HG02610 (cell line): Measurements from ENCODE around the gene CARD8.
"Not testable (repeated sequence)": the region's sequence is repeated elsewhere in the genome, so short reads cannot be mapped to it uniquely, and the experiment has no call there.

Experiments
- ATAC-seq: cut with Tn5 transposase; IDR thresholded peaks from one replicate; pipeline ENCODE4 v1.9.1; 2021; ENCODE audit warnings: mild to moderate bottlenecking, moderate library complexity; ENCODE audit not compliant: unreplicated experiment

The CARD8 gene, protein sequence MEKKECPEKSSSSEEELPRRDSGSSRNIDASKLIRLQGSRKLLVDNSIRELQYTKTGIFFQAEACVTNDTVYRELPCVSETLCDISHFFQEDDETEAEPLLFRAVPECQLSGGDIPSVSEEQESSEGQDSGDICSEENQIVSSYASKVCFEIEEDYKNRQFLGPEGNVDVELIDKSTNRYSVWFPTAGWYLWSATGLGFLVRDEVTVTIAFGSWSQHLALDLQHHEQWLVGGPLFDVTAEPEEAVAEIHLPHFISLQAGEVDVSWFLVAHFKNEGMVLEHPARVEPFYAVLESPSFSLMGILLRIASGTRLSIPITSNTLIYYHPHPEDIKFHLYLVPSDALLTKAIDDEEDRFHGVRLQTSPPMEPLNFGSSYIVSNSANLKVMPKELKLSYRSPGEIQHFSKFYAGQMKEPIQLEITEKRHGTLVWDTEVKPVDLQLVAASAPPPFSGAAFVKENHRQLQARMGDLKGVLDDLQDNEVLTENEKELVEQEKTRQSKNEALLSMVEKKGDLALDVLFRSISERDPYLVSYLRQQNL

DNA sequence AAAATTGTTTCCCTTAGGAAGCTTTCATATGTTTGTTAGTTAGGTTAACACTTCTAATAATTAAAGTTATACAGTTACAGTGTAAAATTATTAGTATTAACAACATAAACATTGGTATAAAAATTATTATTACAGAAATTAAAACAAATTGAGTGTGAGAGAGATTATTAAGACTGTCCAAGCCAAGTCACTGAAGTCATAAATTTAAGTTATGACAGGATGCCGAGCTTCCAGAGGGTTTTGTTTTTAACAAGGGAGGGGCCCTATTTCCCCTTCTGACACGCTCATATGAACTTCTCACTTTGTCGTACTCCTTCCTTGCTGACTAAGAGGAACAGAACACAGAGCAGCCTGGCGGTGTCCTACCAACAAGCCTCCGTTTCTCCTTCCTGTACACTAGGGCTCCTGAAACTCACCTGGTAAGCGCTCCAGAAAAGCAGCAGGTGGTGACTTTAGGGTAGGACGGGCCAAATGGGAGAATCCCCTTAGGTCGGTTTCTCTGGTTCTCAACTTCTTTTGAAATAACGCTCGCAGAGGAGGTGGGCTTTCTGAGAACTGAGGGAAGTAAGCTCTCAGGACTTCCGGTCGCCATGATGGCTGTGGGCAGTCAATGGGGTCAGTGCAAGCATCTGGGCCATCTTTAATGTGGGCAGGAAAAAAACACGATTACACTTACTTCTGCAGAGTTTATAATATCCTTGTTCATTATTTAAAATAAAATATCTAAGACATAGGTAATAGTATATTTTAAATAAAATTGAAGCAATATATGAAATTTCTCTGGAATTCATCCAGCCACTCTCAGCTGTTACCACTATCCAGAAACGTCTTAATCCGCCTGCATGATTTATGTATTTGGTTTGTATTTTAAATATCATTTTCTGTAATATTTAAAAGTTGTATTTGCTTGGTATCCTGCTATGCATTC, at the start of gene CARD8:
Gene CARD8 (minus strand): TSS at position 537 of the 928 bp plus-strand sequence. CDS start 14,892 bp downstream, outside the sequence.
- peak; percentile 78 for ATAC-seq

DNA sequence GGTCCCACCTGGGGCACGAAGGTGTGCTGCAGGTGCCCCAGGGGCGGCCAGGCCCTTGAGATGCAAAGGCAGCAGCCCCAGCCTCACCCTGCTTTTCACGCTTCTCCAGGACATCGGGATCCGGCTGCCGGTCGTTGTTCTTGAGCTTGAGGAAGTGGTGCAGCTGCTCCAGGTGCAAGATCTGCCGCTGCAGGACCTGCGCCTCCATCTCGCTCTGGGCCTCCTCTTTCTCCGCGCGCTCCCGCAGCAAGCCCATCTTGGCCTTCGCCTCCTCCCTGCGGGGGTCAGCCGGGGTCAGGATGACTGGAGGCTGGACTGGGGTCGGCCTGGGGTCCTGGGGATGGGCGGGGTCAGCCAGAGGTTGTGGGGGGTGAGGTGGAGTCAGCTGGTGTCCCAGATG, 48.2 kb upstream of the CARD8 start:
- ATAC-seq, result no peak

DNA sequence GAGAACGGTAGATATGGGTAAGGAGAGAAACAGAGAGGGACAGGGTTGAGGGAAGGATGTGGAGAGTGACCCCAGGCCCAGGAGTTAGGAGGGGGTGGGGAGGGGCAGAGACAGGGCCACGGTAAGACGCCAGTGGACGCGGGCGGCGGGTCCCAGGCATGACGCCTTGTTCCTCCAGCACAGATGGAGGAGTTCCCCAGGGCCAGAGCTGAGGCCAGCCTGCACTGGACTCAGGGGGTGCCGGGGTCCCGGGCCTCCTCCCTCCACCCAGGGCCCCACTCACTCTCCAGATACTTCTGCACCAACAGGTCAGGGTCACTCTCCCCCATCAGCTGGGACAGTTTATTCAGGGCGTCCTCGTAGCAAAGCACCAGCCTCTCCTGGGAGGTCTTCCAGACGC, 47.7 kb upstream of the CARD8 start:
- ATAC-seq, result no peak

DNA sequence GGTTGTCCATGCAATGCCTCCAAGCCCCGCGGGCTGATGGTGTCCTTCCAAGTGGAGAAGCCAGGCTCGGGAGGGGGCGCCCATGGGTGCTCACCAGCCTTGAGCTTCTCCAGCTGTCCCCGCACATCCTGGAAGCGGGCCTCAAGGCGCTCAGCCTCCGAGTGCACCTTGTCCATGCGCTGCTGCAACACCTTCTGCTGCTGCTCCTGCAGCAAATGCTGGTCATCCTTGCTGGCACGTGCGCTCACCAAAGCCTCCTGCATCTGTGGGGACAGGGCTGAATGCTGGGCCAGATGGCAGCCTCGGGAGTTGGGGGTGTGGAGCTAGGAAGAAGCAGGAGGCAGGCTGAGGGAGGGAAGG, 46.9 kb upstream of the CARD8 start:
- no peak for ATAC-seq

DNA sequence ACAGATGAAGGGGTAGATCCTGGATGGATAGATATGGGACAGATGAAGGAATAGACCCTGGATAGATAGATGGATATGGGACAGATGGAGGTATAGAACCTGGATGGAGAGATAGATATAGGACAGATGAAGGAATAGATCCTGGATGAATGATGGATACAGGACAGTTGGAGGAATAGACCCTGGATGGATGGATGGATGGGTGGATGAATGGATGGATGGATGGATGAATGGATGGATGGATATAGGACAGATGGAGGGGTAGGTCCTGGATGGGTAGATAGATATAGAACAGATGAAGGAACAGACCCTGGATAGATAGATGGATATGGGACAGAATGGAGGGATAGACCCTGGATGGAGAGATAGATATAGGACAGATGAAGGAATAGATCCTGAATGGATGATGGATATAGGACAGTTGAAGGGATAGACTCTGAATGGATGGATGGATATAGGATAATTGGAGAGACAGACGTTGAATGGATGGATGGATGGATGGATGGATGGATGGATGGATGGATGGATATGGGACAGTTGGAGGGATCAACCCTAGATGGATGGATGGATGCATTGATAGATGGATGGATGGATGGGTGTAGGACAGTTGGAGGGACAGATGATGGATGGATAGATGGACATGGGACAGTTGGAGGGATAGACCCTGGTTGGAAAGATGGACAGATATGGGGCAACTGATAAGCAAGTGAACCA, 46.3 kb upstream of the CARD8 start:
- ATAC-seq, result no peak

DNA sequence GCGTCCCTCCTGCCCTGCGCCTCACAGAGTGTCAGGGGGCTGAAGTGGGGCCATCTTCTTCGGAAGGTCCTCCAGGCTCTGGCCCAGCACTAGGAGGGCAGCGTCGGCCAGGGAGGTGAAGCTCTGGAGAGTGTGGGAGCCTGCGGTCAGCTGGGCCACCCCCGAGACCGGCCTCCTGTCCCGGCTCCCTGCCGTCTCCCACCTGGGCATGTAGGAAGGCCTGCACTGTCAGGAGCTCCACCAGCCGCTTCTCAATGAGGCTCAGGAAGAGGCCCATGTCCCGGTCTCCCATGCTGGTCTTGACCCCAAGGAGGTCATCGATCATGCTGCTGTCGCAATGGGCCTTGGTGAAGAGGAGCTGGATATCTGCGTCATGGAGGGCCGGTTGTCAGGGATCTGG, 42.3 kb upstream of the CARD8 start:
- ATAC-seq, result no peak

DNA sequence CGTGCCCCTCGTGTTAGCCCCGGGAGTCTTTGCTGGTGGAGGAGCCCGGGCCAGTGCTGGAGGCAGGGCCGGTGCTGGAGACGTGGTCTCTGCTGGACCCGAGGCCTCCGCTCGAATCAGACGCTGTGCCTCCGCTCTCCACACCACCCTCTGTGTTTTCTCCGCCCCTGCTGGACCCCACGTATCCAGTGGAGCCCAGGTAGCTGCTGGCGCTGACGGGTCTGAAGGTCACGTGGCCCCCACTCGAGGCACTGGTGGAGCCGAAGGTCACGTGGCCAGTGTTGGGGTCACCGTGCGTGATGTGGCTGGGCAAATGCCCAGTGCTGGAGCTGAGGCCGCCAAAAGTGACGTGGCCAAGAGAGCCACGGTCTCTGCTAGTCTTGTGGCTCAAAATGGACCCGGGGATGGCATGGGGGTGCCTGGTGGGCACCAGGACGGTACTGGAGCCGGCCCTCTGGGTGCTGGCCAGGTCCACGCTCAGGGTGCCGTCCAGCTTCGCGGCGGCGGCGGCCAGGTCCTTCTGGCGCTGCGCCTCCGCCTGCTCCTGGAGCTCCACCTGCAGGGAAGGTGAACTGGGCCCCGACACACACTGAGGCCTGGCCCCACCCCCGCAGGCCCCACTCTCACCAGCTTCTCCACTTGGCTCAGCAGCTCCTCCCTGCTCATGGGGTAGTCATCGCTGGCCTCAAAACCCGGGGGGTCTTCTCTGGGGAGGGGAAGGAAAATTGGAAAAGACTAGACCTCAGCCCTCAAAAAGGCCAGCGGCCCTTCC, 41.4 kb upstream of the CARD8 start:
- no peak for ATAC-seq

DNA sequence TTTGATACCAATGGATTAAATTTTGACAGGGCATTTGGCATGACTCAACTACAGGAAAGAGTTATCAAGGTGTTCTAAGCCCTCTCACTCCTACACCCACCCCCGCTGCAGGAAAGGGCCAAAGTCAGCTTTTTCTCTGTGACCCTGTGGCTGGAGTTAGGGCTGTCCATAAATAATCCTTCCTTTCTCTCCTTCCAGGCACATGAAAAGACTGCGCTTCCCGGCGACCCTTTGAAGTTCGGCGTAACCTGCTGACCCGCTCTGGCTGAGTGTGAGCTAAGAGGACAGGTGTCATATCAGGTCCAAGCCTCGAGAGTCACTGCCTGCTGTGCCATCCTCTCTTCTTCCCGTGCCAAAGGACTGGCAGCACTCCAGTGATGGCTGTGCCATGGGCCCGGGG, 39.7 kb upstream of the CARD8 start:
- ATAC-seq, result no peak

DNA sequence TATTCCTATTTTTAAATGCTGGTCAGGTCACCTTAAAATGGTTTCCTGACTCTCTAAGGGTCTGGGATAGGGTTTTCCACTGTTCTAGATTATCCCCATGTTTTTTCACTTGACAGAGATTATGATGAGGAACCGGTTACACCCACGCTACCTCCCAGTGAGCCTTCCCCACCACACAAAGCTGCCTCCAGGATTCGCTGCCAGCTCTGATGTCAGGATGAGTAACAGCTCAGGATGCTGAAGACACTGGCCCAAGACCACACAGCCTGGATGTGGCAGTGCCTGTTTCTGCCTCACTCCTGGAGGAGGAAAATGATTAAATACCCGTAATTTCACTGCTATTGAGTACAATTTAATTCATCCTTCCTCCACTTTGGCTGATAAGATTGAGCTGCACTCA, 37.1 kb upstream of the CARD8 start:
- no peak for ATAC-seq

DNA sequence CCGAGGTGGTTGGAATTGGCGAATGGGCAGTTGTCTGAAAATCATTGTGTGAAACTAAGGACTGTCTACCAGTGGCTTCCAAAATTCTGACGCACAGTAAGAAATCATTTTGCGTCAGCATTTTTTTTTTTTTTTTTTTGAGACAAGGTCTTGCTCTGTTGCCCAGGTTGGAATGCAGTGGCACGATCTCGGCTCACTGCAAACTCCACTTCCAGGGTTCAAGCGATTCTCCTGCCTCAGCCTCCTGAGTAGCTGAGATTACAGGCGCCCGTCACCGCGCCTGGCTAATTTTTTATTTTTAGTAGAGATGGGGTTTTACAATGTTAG, 35.7 kb upstream of the CARD8 start:
- not testable (repeated sequence) for ATAC-seq

DNA sequence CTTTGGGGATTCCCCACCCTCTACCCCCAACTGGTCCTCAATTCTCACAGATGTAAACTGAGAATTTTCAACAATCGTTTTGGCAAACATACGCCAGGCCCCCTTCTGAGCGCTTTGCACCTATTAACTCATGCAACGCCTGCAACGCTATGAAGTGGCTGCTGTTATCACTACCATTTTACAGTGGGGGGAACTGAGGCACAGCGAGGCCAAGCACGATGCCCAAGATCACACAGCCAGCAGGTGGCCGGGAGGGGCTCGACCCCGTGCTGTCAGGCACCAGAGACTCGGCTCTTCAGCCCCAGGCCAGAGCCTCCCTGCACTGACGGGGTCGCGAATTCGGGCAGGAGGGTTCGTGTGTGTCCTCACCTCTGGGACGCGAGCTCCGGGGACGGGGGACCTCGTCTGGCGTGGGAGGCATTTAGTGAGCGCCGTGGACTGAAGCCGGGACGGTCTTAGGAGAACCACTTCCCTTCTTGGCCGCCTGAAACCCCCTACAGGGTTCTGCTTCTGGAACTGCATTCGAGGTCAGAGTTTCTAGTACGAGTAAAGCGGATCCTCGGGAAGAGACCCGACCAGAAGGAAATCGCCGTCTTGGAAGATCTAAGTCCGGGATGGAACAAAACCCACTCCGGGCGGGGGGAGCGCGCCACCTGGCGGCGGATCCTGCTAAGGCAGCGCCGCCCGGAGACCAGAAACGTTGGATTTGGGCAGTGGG, 35.2 kb upstream of the CARD8 start:
- ATAC-seq, result no peak

DNA sequence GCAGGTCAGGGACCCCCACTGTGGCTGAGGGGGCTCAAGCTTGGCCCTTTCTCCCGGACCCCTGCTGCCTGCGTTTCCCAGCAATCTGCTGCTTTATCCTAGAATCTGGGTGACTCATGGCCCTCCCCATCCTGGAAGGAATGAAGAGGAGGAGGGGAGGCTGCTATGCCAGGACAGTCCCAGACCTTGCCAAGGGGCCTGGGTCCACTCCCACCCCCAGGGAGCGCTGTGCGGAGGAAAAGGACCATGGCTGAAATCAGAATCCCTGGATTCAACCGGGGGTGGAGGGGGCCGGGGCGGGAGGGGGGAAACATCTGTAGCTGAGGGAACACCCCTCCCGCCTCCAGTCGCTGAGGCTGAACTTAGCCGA, 34.7 kb upstream of the CARD8 start:
- ATAC-seq, result no peak

DNA sequence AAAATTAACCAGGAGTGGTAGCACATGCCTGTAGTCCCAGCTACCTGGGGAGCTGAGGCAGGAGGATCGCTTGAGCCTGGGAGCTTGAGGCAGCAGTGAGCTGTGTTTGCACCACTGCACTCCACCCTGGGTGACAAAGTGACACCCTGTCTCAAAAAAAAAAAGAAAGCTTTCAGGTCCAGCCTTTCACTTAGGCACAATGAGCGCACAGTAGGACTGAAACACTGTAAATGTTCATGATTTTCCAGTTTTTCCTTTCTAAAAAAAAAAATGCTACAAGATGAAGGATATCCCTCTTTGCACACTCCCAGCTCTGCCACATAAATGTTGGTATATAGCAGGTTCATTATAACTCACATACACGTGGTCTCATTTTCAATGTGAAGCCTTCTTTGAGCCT, 32.0 kb upstream of the CARD8 start:
- no peak for ATAC-seq

DNA sequence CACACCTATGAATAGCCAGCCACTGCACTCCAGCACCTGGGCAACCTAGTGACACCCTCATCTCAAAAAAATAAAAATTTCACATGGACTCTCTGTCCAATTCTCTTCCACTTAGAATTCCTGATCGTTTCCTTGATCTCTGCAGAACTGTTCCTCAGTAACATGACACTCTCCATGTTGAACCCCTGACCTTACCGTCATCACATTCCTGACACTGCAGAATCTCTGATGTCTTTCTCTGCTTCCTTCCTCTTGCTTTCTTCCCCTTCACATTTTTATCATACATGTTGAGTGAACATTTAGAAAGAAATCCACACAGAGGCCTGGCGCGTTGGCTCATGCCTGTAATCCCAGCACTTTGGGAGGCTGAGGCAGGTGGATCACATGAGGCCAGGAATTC, 29.2 kb upstream of the CARD8 start:
- ATAC-seq, result no peak

DNA sequence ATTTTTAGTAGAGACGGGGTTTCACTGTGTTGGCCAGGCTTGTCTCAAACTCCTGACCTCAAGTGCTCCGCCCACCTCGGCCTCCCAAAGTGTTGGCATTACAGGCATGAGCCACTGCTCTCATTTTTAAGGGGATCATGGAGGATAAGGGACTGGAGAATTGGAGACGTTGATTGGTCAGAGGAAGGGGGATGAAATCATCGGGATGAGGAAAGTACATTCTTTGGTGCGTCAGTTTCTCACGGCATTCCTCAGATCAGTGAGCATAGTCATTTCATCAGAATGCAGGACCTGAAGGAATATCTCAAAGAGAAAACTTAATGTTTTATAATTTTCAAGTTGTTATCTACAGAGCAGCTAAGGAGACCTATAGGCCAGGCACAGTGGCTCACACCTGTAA, 28.2 kb upstream of the CARD8 start:
- no peak for ATAC-seq

DNA sequence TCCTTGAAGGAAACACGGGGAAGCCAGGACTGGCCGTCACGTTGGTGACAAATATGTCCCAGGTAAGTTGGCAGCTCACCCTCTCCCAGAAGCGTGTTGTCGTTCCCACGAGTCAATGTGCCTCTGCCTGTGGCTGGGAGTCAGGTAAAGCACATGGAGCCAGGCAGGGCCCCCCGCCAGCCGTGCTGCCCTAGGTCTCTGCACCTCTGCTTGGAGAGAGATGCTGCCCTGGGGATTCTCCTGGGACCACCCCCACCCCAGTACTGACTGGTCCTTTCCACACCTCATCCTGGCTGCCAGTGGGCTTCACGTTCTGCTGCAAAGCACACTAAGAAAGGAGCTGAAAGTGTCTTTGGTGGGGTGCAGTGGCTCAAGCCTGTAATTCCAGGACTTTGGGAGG, 24.0 kb upstream of the CARD8 start:
- no peak for ATAC-seq

DNA sequence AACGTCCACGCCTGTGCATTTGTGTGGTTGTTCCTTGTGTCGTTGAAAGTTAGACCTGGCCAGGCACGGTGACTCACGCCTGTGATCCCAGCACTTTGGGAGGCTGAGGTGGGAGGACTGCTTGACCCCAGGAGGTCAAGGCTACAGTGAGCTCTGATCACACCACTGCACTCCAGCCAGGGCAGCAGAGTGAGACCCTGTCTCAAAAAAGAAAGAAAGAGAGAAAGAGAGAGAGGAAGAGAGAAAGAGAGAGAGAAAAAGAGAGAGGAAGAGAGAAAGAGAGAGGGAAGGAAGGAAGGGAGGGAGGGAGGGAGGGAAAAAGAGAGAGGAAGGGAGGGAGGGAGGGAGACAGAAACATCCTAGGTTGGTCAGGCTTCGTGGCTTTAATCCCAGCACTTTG, 19.2 kb upstream of the CARD8 start:
- no peak for ATAC-seq

DNA sequence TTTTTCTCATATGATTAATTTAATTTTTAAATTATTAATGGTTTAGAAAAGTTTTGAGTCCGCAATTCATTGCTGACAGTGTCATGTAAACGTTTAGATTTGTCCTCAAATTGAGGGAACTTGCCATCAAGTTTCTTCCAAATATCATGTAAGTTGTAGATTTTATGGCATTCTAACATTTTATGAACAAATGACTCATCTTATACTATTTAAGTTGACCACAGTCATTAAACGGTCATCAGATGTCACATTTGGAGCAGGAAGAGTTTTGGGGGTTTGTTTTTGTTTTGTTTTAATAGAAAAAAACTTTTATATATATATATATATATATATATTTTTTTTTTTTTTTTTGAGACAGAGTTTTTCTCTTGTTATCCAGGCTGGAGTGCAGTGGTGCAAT, 18.5 kb upstream of the CARD8 start:
- no peak for ATAC-seq

DNA sequence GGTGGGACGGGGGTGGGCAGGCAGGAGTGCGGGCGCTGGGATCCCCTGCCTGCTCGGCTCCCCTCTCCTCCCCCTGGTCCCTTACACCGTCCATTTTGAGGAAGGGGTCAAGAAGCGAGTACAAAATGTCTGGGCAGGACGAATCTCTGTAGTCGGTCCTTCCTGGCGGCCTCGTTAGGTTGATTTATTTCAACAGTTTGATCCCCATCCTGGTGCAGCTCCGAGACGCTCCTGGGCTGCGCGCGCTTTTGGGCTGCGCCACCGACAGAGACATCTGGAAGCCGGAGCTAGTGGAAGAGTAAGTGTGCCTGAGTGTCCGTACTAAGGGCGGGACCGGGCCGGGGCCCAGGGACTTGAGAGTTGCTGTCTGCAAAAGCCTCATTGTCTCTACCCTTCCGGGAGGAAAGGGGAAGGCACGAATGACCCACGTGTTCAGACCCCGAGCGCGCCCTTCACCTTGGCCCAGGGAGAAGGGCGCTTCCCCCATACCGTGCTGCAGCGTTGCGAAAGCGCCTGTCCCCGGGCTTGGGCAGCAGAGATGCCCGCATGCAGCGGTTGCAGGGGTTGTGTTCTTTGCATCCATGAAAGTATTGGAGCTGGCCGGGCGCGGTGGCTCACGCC, 15.9 kb upstream of the CARD8 start:
- no peak for ATAC-seq

DNA sequence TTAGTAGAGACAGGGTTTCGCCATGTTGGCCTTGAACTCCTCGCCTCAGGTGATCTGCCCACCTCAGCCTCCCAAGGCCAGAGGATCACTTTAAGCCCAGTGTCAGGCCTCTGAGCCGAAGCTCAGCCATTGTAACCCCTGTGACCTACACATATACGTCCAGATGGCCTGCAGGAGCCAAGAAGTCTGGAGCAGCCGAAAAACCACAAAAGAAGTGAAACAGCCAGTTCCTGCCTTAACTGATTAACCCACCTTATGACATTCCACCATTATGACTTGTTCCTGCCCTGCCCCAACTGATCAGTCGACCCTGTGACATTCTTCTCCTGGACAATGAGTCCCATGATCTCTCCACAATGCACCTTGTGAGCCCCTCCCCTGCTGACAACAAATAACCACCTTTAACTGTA, 13.9 kb upstream of the CARD8 start:
- ATAC-seq, result not testable (repeated sequence)
